Vagina (tissue), 2 donors: ENCODE results near the gene LRRC8C.

ENCODE experiments used
- POLR2AphosphoS5 ChIP-seq, 2 donors: sonication (generic); formaldehyde crosslinking; IDR thresholded peaks; one replicate each; pipeline ENCODE4 v1.9.0; 2017; ENCODE audit warnings: antibody characterized with exemption in 2 of 2, mild to moderate bottlenecking in 2 of 2, low read depth in 1 of 2; ENCODE audit not compliant: insufficient read depth in 1 of 2
- TF ChIP-seq, protein P1 (sequence below), 3 experiments: fragments of 450-650 bp in 2 of 3; fragments of 200-600 bp in 1 of 3; sonication (generic) in 1 of 3; IDR thresholded peaks; one replicate each; pipeline ENCODE4 v1.5.1; 2017 to 2019; ENCODE audit warnings: antibody characterized with exemption in 3 of 3, mild to moderate bottlenecking in 2 of 3, moderate library complexity in 2 of 3

DNA sequence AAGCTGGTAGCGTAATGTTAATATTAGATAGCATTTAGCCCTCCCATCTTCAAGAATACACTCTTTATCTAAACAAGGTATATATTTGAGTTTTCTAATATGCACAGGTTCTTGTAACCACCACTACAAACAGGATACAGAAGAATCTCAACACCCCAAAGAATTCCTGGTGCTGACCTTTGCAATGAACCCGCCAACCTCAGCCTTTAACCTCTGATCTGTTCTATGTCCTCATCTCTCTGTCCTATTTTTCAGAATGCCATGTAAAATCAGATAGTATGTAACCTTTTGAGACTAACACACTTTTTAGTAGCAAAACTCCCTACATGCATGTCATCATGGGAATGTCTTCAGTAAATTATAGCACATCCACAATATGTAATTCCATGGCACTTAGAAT, 71.1 kb downstream of the LRRC8C start:
- TF ChIP-seq, protein P1, sequence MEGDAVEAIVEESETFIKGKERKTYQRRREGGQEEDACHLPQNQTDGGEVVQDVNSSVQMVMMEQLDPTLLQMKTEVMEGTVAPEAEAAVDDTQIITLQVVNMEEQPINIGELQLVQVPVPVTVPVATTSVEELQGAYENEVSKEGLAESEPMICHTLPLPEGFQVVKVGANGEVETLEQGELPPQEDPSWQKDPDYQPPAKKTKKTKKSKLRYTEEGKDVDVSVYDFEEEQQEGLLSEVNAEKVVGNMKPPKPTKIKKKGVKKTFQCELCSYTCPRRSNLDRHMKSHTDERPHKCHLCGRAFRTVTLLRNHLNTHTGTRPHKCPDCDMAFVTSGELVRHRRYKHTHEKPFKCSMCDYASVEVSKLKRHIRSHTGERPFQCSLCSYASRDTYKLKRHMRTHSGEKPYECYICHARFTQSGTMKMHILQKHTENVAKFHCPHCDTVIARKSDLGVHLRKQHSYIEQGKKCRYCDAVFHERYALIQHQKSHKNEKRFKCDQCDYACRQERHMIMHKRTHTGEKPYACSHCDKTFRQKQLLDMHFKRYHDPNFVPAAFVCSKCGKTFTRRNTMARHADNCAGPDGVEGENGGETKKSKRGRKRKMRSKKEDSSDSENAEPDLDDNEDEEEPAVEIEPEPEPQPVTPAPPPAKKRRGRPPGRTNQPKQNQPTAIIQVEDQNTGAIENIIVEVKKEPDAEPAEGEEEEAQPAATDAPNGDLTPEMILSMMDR (IDR thresholded peaks at IDR 0.05), result no peak
- TF ChIP-seq POLR2AphosphoS5 (IDR thresholded peaks at IDR 0.05; ENCODE audit: insufficient read depth in 1 of 2, low read depth in 1 of 2), result no peak
